GM06990 (cell line): ENCODE data around the gene SMC1B.
"Not testable (repeated sequence)": the region's sequence is repeated elsewhere in the genome, so short reads cannot be mapped to it uniquely, and the experiment has no call there.

Experiments used
- DNase-seq: peaks from one replicate; pipeline ENCODE4 v3.0.0-alpha.2; 2011; ENCODE audit not compliant: insufficient read length; ENCODE audit errors: extremely low read depth
- H3K27me3 ChIP-seq: replicated peaks from 2 replicates; pipeline ENCODE4 v1.6.0; 2011; ENCODE audit warnings: low read length; ENCODE audit not compliant: control insufficient read depth, insufficient read depth
- H3K36me3 ChIP-seq: 2 replicates; pipeline ENCODE4 v1.5.1; 2011; ENCODE audit warnings: low read length; ENCODE audit not compliant: control insufficient read depth, insufficient read depth
- H3K4me3 ChIP-seq: replicated peaks from 2 replicates; pipeline ENCODE4 v1.5.1; 2011; ENCODE audit warnings: low read depth, mild to moderate bottlenecking, control low read depth, low read length
- CTCF ChIP-seq: IDR thresholded peaks from 2 replicates; pipeline ENCODE4 v1.5.1; 2011; ENCODE audit warnings: low read length, control low read depth, mild to moderate bottlenecking, inconsistent platforms; ENCODE audit not compliant: insufficient read depth, poor library complexity, severe bottlenecking

Gene SMC1B

GRCh38 chr22:45332001-45332400, 81.4 kb downstream of the SMC1B start:
- TF ChIP-seq CTCF, result no peak
- Histone ChIP-seq H3K36me3 (peaks cover 2% of the 10 kb centered on the region), H3K27me3 (no peaks in the 10 kb centered on the region), H3K4me3 (no peak overlapping the region)
- DNase-seq, result no peak

GRCh38 chr22:45331486-45331885, 81.9 kb downstream of the SMC1B start:
- no peak for TF ChIP-seq CTCF
- peaks cover 2% of the 10 kb centered on the region for H3K36me3 ChIP-seq
- no peak for DNase-seq
- H3K27me3 ChIP-seq, result no peaks in the 10 kb centered on the region
- no peak overlapping the region for H3K4me3 ChIP-seq

GRCh38 chr22:45330548-45330947, 82.9 kb downstream of the SMC1B start:
- no peaks in the 10 kb centered on the region for H3K27me3 ChIP-seq
- no peak overlapping the region for H3K4me3 ChIP-seq
- peaks cover 5% of the 10 kb centered on the region for H3K36me3 ChIP-seq
- DNase-seq, result no peak
- no peak for TF ChIP-seq CTCF

- no peak overlapping the region for H3K4me3 ChIP-seq
- TF ChIP-seq CTCF, result no peak
- no peaks in the 10 kb centered on the region for H3K27me3 ChIP-seq
- H3K36me3 ChIP-seq, result peaks cover 4% of the 10 kb centered on the region
- DNase-seq, result no peak
These were observed 83.9 kb downstream of the SMC1B start for GRCh38 chr22:45329530-45329936.

GRCh38 chr22:45328822-45329529, 84.4 kb downstream of the SMC1B start:
- no peak overlapping the region for H3K4me3 ChIP-seq
- peaks cover 4% of the 10 kb centered on the region for H3K36me3 ChIP-seq
- no peaks in the 10 kb centered on the region for H3K27me3 ChIP-seq
- TF ChIP-seq CTCF, result no peak
- no peak for DNase-seq

- not testable (repeated sequence) for H3K36me3 ChIP-seq, H3K27me3 ChIP-seq, H3K4me3 ChIP-seq
- DNase-seq, result peak; percentile 42
These were observed 85.1 kb downstream of the SMC1B start for GRCh38 chr22:45328261-45328660.
